ENCODE results near the gene PCDHGA4. TPM values are rescaled to one million over a fixed set of nuclear protein-coding genes. Genes with fewer than 3 reads are reported as not detected.

PCDHGA4 gene
- total RNA-seq, 1 experiment from 2014 or later: 2.6 TPM

DNA sequence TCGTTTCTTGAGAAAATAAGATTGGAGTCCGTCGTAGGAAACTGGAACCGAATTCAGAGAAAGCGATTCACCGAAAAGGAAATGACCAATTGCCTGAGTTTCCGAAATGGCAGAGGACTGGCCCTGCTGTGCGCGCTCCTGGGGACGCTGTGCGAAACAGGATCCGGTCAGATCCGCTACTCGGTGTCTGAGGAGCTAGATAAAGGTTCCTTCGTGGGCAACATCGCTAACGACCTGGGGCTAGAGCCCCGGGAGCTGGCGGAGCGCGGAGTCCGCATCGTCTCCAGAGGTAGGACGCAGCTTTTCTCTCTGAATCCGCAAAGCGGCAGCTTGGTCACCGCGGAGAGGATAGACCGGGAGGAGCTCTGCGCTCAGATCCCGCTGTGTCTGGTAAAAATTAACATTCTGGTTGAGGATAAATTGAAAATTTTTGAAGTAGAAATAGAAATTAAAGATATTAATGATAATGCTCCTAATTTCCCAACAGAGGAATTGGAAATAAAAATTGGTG is 10.8 kb upstream of the PCDHGA4 start:
- Histone ChIP-seq H3K23me2 (ENCODE audit: insufficient read length, low read depth, low read length, poor library complexity, severe bottlenecking) (no peaks in the 10 kb centered on the region), H2BK120ac (ENCODE audit: low read depth, low read length, poor library complexity, severe bottlenecking) (no peak overlapping the region), H3K18ac (ENCODE audit: insufficient read length, low read depth, low read length) (no peak overlapping the region), H3K14ac (ENCODE audit: insufficient read depth, low read length) (no peak overlapping the region), H3K27ac (ENCODE audit: insufficient read length, low read depth, low read length) (no peak overlapping the region), H4K5ac (ENCODE audit: insufficient read length, low read depth, low read length) (no peak overlapping the region), H2BK15ac (ENCODE audit: low read depth, low read length) (no peak overlapping the region), H3K4me1 (ENCODE audit: insufficient read depth, low read length) (no peaks in the 10 kb centered on the region), H2AK5ac (ENCODE audit: insufficient read length, low read length) (no peak overlapping the region), H3K4me2 (ENCODE audit: insufficient read depth, insufficient read length, low read length) (no peak overlapping the region), H2BK5ac (ENCODE audit: insufficient read length, low read length) (no peak overlapping the region), H3K4ac (ENCODE audit: low read depth, low read length) (no peak overlapping the region), H3K56ac (ENCODE audit: insufficient read length, low read depth, low read length) (no peak overlapping the region), H3K79me1 (ENCODE audit: insufficient read depth, low read depth, low read length, poor library complexity, severe bottlenecking) (no peaks in the 10 kb centered on the region), H4K8ac (replicated peaks; ENCODE audit: insufficient read length, low read depth, low read length) (no peak overlapping the region), H3K79me2 (ENCODE audit: insufficient read depth, low read length) (no peaks in the 10 kb centered on the region), H3T11ph (ENCODE audit: low read length) (no peak overlapping the region), H4K91ac (ENCODE audit: insufficient read length, low read depth, low read length) (no peak overlapping the region), H3K9me3 (ENCODE audit: control insufficient read depth, low read depth, low read length) (peaks cover 25% of the 10 kb centered on the region), H3K23ac (ENCODE audit: insufficient read length, low read depth, low read length) (no peak overlapping the region), H2BK20ac (ENCODE audit: low read depth, low read length, poor library complexity, severe bottlenecking) (no peak overlapping the region), H3K9ac (ENCODE audit: extremely low read depth, insufficient read length, low read length) (no peak overlapping the region), H2BK12ac (ENCODE audit: insufficient read length, low read depth, low read length) (no peak overlapping the region), H2AFZ (ENCODE audit: low read length) (peak overlapping the region; percentile 35), H3K27me3 (ENCODE audit: insufficient read depth, low read length) (no peaks in the 10 kb centered on the region), H4K20me1 (ENCODE audit: control insufficient read depth, insufficient read depth, insufficient read length) (no peaks in the 10 kb centered on the region)
- TF ChIP-seq, protein P1, sequence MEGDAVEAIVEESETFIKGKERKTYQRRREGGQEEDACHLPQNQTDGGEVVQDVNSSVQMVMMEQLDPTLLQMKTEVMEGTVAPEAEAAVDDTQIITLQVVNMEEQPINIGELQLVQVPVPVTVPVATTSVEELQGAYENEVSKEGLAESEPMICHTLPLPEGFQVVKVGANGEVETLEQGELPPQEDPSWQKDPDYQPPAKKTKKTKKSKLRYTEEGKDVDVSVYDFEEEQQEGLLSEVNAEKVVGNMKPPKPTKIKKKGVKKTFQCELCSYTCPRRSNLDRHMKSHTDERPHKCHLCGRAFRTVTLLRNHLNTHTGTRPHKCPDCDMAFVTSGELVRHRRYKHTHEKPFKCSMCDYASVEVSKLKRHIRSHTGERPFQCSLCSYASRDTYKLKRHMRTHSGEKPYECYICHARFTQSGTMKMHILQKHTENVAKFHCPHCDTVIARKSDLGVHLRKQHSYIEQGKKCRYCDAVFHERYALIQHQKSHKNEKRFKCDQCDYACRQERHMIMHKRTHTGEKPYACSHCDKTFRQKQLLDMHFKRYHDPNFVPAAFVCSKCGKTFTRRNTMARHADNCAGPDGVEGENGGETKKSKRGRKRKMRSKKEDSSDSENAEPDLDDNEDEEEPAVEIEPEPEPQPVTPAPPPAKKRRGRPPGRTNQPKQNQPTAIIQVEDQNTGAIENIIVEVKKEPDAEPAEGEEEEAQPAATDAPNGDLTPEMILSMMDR (conservative IDR thresholded peaks at IDR 0.05): no peak
- Mint-ChIP-seq H3K9me3 (peaks cover 61 to 72% of the 10 kb centered on the region in 2 experiments), H3K4me1 (peaks cover 0 to 4% of the 10 kb centered on the region in 2 experiments; a peak in 2 of 4 replicates), H3K4me3 (no peak overlapping the region), H3K27ac (no peak overlapping the region), H3K27me3 (ENCODE audit: low read depth) (peaks cover 9% of the 10 kb centered on the region), H3K36me3 (ENCODE audit: insufficient read depth in 1 of 3, low read depth in 3 of 3) (peaks cover 15 to 47% (median 32%) of the 10 kb centered on the region in 3 experiments)
- DNase-seq: no peak
- no CpG with 5 or more reads among the region's 31 CpGs for WGBS (ENCODE audit: extremely low coverage, insufficient read length, low lambda C conversion rate)

All from H9 (cell line).